Mucosa of descending colon (tissue), 3 donors: ENCODE results near the gene LTC4S. TPM values are rescaled to one million over a fixed set of nuclear protein-coding genes. Genes with fewer than 3 reads are reported as not detected.

Experiments
- ATAC-seq: fragments of 200-7000 bp; cut with Tn5 transposase; one replicate; pipeline ENCODE4 v1.9.1; 2020; ENCODE audit warnings: mild to moderate bottlenecking, moderate library complexity
- DNase-seq, 3 donors: peaks; one replicate each; pipeline ENCODE4 v3.0.0-alpha.2; 2020
- H3K36me3 ChIP-seq: fragments of 200-600 bp; one replicate; pipeline ENCODE4 v1.8.0; 2021; ENCODE audit warnings: low read depth, mild to moderate bottlenecking
- H3K4me1 ChIP-seq: fragments of 200-600 bp; one replicate; pipeline ENCODE4 v1.8.0; 2021; ENCODE audit warnings: low read depth, mild to moderate bottlenecking
- H3K4me3 ChIP-seq: fragments of 200-600 bp; one replicate; pipeline ENCODE4 v1.8.0; 2021; ENCODE audit warnings: mild to moderate bottlenecking
- H3K9me3 ChIP-seq: fragments of 200-600 bp; one replicate; pipeline ENCODE4 v1.8.0; 2021; ENCODE audit warnings: mild to moderate bottlenecking
- intact Hi-C, 2 donors: fragments of 100-400 bp; cut with DNase I in 1 of 2; cut with micrococcal nuclease in 1 of 2; formaldehyde crosslinking; loops; one replicate each; pipeline versions ENCODE4 v1.11.0 to v1.11.1; 2022; cut with DNase I, micrococcal nuclease
- total RNA-seq, 3 donors: library from RNA; stranded (reverse); fragmentation: NEBNext Ultra II Directional in 2 of 3; extraction: Animal tissue kit (Norgen Biotek cat#: 25700) in 2 of 3; gene quantifications; one replicate each; pipeline versions ENCODE4 v1.2.1 to v1.2.4, GENCODE V29; 2021 to 2023
- TF ChIP-seq, protein P1 (sequence below): fragments of 200-600 bp; IDR thresholded peaks from one replicate; pipeline ENCODE4 v1.8.0; 2022; ENCODE audit warnings: antibody characterized with exemption, mild to moderate bottlenecking
- donor health status: DM: no; HTN: no; CAD: no; lungs with moderate emphysema.
- donor health status: DM: no; HTN: no; CAD: no.
- donor health status: DM: no; HTN: yes; CAD: no.

LTC4S gene
- total RNA-seq, 3 donors from 2014 or later, result 3.0 to 10.4 (median 7.0) TPM

DNA sequence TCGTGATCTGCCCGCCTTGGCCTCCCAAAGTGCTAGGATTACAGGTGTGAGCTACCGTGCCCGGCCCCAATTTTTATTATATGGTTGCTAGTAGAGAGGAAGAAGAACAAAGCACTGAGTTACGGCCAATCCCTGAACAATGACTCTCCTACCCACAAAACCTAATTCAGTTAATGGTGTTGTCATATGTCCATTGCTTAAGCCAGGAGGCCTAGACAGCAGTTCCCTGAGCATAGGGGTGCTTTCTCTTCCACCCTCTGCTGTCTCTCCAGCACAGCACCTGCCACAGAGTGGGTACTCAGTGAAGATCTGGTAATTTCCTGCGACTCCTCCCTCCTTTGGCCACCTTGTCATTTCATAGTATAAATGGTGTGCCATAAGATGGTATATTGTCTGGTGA is 21.4 kb upstream of the LTC4S start:
- H3K9me3 ChIP-seq, result no peaks in the 10 kb centered on the region
- no peak overlapping the region for H3K4me3 ChIP-seq
- no peaks in the 10 kb centered on the region for H3K4me1 ChIP-seq
- DNase-seq (no peak), ATAC-seq (no peak)
- TF ChIP-seq, protein P1, sequence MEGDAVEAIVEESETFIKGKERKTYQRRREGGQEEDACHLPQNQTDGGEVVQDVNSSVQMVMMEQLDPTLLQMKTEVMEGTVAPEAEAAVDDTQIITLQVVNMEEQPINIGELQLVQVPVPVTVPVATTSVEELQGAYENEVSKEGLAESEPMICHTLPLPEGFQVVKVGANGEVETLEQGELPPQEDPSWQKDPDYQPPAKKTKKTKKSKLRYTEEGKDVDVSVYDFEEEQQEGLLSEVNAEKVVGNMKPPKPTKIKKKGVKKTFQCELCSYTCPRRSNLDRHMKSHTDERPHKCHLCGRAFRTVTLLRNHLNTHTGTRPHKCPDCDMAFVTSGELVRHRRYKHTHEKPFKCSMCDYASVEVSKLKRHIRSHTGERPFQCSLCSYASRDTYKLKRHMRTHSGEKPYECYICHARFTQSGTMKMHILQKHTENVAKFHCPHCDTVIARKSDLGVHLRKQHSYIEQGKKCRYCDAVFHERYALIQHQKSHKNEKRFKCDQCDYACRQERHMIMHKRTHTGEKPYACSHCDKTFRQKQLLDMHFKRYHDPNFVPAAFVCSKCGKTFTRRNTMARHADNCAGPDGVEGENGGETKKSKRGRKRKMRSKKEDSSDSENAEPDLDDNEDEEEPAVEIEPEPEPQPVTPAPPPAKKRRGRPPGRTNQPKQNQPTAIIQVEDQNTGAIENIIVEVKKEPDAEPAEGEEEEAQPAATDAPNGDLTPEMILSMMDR, result no peak
- H3K36me3 ChIP-seq, result peaks cover 6% of the 10 kb centered on the region
- intact Hi-C loops, result no loop called here

DNA sequence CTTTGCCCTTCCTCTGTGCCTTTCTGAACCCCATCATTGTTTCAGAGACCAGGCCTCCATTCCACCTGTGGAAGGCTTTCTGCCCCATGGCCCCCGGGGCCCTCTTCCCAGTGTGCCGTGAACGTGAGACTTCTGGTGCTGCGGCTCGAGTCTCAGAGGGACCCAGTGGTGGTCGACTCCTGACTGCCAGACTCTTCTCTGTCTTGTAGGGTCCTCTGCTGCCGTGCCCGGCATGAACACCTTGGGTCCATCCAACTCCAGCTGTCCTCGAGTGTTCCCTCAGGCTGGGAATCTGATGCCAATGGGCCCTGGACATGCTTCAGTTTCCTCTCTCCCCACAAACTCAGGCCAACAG is 20.1 kb upstream of the LTC4S start:
- intact Hi-C loops, result no loop called here
- H3K4me1 ChIP-seq, result no peaks in the 10 kb centered on the region
- peaks cover 6% of the 10 kb centered on the region for H3K36me3 ChIP-seq

DNA sequence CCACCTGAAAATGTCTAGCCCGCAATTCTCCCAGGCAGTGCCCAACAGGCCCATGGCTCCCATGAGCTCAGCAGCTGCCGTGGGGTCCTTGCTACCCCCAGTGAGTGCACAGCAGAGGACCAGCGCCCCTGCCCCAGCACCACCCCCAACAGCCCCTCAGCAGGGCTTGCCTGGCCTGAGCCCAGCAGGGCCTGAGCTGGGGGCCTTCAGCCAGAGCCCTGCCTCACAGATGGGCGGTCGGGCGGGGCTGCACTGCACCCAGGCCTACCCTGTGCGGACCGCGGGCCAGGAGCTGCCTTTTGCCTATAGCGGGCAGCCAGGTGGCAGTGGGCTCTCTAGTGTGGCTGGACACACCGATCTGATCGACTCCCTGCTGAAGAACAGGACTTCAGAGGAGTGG is 19.3 kb upstream of the LTC4S start:
- ATAC-seq (peak; percentile 9), DNase-seq (no peak)
- TF ChIP-seq, protein P1, result no peak
- intact Hi-C loops, result no loop called here
- H3K4me1 ChIP-seq, result no peaks in the 10 kb centered on the region
- H3K9me3 ChIP-seq, result no peaks in the 10 kb centered on the region
- H3K36me3 ChIP-seq, result peaks cover 6% of the 10 kb centered on the region
- H3K4me3 ChIP-seq, result no peak overlapping the region

More for the DNA sequence above, 20.1 kb upstream of the LTC4S start:
- TF ChIP-seq, protein P1, result no peak
- DNase-seq, result no peak
- ATAC-seq, result no peak
- Histone ChIP-seq H3K9me3 (no peaks in the 10 kb centered on the region), H3K4me3 (no peak overlapping the region)

DNA sequence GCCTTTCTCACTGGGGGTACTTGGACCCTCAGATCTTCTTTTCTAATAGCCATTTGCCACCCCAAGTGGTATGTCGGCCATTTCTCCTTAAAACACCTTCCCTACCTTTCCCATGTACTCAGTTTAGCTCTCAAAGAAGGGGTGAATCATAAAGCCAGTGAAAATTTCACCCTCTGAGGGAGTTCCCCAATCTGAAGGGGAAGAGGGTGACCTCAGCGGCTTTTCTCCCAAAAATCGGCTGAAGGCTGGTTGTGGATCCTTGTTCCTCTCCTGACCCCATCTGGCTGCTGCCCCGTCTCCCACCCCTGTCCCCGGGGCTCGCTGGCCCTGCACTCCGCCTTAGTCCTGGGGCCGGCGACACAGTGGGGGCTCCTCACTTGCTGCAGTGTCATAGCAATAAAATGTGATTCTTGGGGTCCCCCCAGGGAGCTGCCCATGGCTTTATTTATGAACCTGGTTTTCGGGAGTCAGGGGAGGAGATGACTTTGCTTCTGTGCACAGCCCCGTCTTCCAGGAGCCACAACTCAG is 17.3 kb upstream of the LTC4S start:
- DNase-seq (no peak), ATAC-seq (no peak)
- TF ChIP-seq, protein P1, result no peak
- no peak overlapping the region for H3K4me3 ChIP-seq
- H3K9me3 ChIP-seq, result no peaks in the 10 kb centered on the region
- peaks cover 6% of the 10 kb centered on the region for H3K36me3 ChIP-seq
- intact Hi-C loops, result no loop called here
- H3K4me1 ChIP-seq, result no peaks in the 10 kb centered on the region

DNA sequence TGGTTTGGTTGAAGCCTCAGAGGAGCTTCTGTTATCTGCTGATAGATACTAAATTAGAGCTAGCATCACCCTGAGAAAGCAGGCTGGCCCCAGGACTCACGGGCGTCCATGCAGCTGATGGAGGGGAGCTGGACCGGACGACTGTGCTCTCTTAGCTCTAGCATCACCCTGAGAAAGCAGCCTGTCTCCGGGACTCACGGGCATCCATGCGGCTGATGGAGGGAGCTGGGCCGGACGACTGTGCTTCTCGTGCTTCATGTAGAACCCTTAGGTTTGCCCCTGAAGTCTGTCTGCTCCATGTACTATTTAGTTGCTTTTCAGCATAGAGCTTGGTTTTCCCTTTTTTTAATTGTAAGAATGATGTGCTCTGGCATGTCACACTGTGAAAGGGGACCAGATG is 16.3 kb upstream of the LTC4S start:
- no peaks in the 10 kb centered on the region for H3K9me3 ChIP-seq
- ATAC-seq (no peak), DNase-seq (no peak)
- TF ChIP-seq, protein P1, result no peak
- intact Hi-C loops, result no loop called here
- H3K4me3 ChIP-seq, result no peak overlapping the region
- peaks cover 6% of the 10 kb centered on the region for H3K36me3 ChIP-seq
- H3K4me1 ChIP-seq, result no peaks in the 10 kb centered on the region

DNA sequence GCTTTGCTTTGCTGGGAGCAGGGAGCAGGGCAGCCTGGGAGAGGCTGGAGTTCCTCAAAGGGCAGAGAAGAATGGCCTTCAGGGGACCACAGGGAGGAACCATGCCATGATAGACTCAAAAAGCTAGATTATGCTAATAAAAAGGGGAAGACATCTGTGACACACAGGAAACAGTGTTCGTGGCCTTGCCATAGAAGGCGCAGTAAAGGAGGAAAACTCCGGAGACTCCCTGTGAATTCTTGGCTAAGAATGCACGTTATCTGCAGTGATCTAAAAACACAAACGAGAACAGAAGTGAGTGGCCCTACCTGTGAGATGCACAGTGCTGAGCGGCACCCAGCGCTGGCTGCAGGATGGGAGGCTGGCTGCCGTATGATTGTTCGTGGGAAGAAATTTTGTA is 15.9 kb upstream of the LTC4S start:
- no peaks in the 10 kb centered on the region for H3K9me3 ChIP-seq
- intact Hi-C loops, result no loop called here
- H3K4me3 ChIP-seq, result no peak overlapping the region
- TF ChIP-seq, protein P1, result no peak
- peaks cover 6% of the 10 kb centered on the region for H3K36me3 ChIP-seq
- H3K4me1 ChIP-seq, result no peaks in the 10 kb centered on the region
- ATAC-seq, result peak; percentile 18
- DNase-seq, result peak in 1 of 3 donors; percentile 10
